T-cell (primary cell): ENCODE data around the gene ACVR1B. TPM values are rescaled to one million over a fixed set of nuclear protein-coding genes. Genes with fewer than 3 reads are reported as not detected.

ENCODE experiments used
- ATAC-seq, 4 experiments: fragments of 200-7000 bp in 3 of 4; fragments of 150-1000 bp in 1 of 4; cut with Tn5 transposase; replicated peaks in 1 of 4; 1 replicate in 3 of 4; 2 replicates in 1 of 4; pipeline ENCODE4 v1.10.0; 2021; ENCODE audit warnings: moderate library complexity in 3 of 4, mild to moderate bottlenecking in 2 of 4, moderate number of reproducible peaks in 1 of 4
- CTCF ChIA-PET, 2 donors: fragments of 300-600 bp; sonication (Branson Sonifier 250); formaldehyde crosslinking; loops; one replicate each; lab custom pipeline; 2022; ENCODE audit warnings: antibody characterized with exemption in 2 of 2; lab: Charles Lee
- POLR2A ChIA-PET, 2 donors: fragments of 300-600 bp; sonication (Branson Sonifier 250); formaldehyde crosslinking; loops; one replicate each; lab custom pipeline; 2022; ENCODE audit warnings: antibody characterized with exemption in 2 of 2; lab: Charles Lee
- DNase-seq, 35 experiments: peaks; one replicate each; pipeline versions ENCODE4 v3.0.0 to v3.0.0-alpha.2; 2013 to 2023
- H3K27ac ChIP-seq: one replicate; pipeline ENCODE4 v1.5.1; 2013; ENCODE audit warnings: low read length
- H3K27me3 ChIP-seq, 2 experiments: replicated peaks in 1 of 2; 1 replicate in 1 of 2; 2 replicates in 1 of 2; pipeline versions ENCODE4 v1.6.1 to v1.7.0; 2013; ENCODE audit warnings: low read length in 1 of 2, mixed read lengths in 1 of 2; ENCODE audit not compliant: control insufficient read depth in 2 of 2, insufficient read depth in 2 of 2; ENCODE audit errors: extremely low read depth in 1 of 2
- H3K36me3 ChIP-seq, 2 donors: 1 replicate in 1 of 2; 2 replicates in 1 of 2; pipeline versions ENCODE4 v1.6.1 to v1.7.0; 2013; ENCODE audit warnings: low read length in 1 of 2; ENCODE audit not compliant: control insufficient read depth in 2 of 2, insufficient read depth in 1 of 2; ENCODE audit errors: extremely low read depth in 1 of 2
- H3K4me1 ChIP-seq, 2 experiments: 1 replicate in 1 of 2; 2 replicates in 1 of 2; pipeline versions ENCODE4 v1.6.1 to v1.7.0; 2013; ENCODE audit warnings: low read length in 2 of 2, mixed read lengths in 1 of 2; ENCODE audit not compliant: insufficient read depth in 2 of 2, control insufficient read depth in 1 of 2; ENCODE audit errors: extremely low read depth in 1 of 2
- H3K4me3 ChIP-seq, 2 donors: 1 replicate in 1 of 2; 2 replicates in 1 of 2; pipeline versions ENCODE4 v1.5.1 to v1.7.0; 2013; ENCODE audit warnings: mild to moderate bottlenecking in 2 of 2, low read length in 1 of 2, moderate library complexity in 1 of 2; ENCODE audit not compliant: control insufficient read depth in 1 of 2; ENCODE audit errors: extremely low read depth in 1 of 2
- H3K9me3 ChIP-seq: 2 replicates; pipeline ENCODE4 v1.7.0; 2013
- H3K27ac Mint-ChIP-seq, 2 donors: one replicate each; pipeline ENCODE4 v1.8.0; 2020 to 2021; ENCODE audit warnings: mild to moderate bottlenecking in 2 of 2, mixed read lengths in 2 of 2
- H3K27me3 Mint-ChIP-seq, 2 donors: one replicate each; pipeline ENCODE4 v1.8.0; 2021 to 2022; ENCODE audit warnings: mixed read lengths in 2 of 2
- H3K36me3 Mint-ChIP-seq: one replicate; pipeline ENCODE4 v1.8.0; 2021; ENCODE audit warnings: mixed read lengths
- H3K4me1 Mint-ChIP-seq, 3 donors: one replicate each; pipeline ENCODE4 v1.8.0; 2020 to 2022; ENCODE audit warnings: mixed read lengths in 3 of 3, mild to moderate bottlenecking in 1 of 3
- H3K4me3 Mint-ChIP-seq, 3 donors: one replicate each; pipeline ENCODE4 v1.8.0; 2020 to 2022; ENCODE audit warnings: mild to moderate bottlenecking in 3 of 3, mixed read lengths in 3 of 3, moderate library complexity in 3 of 3
- H3K9me3 Mint-ChIP-seq, 3 donors: one replicate each; pipeline ENCODE4 v1.8.0; 2020 to 2022; ENCODE audit warnings: mixed read lengths in 3 of 3
- WGBS: methylation state at CpG from one replicate; pipeline ENCODE4 v1.1.5; 2013; ENCODE audit warnings: missing lambda C conversion rate; ENCODE audit not compliant: insufficient coverage; 5-methylcytosine and 5-hydroxymethylcytosine counted together
- total RNA-seq, 35 experiments: library from RNA in 6 of 35; stranded (reverse) in 6 of 35; fragments of 120-200 nt in 1 of 35; gene quantifications; one replicate each; pipeline versions ENCODE4 v1.2.1 to v1.2.4 and lab custom pipeline; 2013 to 2026

ACVR1B gene
- total RNA-seq, 5 donors from 2014 or later (not counting 1 experiment from before 2014, with no cell fraction given) = 9.0 to 12.6 (median 11.8) TPM

DNA sequence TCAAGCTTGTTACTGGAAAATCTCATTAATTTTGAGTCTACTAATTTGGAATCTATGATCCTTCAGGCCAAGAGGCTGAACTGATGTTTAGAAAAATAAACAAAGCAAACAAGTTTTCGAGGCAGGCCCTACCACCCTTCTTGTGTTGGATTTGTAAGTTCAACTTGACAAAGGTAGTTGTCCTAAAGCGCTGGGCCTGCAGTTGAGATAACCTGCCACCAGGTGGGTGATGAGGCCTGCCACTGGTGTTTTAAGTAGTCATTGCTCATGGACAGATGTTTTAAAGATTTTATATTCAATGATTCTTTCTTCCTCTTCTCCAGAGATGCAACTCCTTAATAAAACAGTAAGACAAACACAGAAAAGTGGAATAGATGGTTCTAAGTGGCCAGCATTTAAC, 24.8 kb upstream of the ACVR1B start:
- Mint-ChIP-seq H3K27me3 (no peaks in the 10 kb centered on the region), H3K27ac (no peak overlapping the region), H3K4me3 (no peak overlapping the region), H3K9me3 (no peaks in the 10 kb centered on the region), H3K4me1 (peaks cover 6 to 14% (median 8%) of the 10 kb centered on the region in 3 donors), H3K36me3 (no peaks in the 10 kb centered on the region)
- peaks cover 0 to 23% of the 10 kb centered on the region in 2 experiments for H3K27me3 ChIP-seq
- ATAC-seq = peak; percentile 44 to 61 (median 54)
- no peaks in the 10 kb centered on the region for H3K9me3 ChIP-seq
- WGBS = no CpG with 5 or more reads among the region's 2 CpGs
- peaks cover 0 to 10% of the 10 kb centered on the region in 2 experiments for H3K4me1 ChIP-seq
- no peak overlapping the region for H3K4me3 ChIP-seq
- CTCF ChIA-PET = interaction anchor here (1.1 kb wide), 2 partner anchors 40 to 52 kb away, joined by 3 to 6 read pairs; no protein-coding TSS in a partner anchor
- no peaks in the 10 kb centered on the region for H3K36me3 ChIP-seq
- POLR2A ChIA-PET = no interaction called here
- DNase-seq = peak in 31 of 35 experiments; percentile 18 to 66 (median 43)
- no peak overlapping the region for H3K27ac ChIP-seq

DNA sequence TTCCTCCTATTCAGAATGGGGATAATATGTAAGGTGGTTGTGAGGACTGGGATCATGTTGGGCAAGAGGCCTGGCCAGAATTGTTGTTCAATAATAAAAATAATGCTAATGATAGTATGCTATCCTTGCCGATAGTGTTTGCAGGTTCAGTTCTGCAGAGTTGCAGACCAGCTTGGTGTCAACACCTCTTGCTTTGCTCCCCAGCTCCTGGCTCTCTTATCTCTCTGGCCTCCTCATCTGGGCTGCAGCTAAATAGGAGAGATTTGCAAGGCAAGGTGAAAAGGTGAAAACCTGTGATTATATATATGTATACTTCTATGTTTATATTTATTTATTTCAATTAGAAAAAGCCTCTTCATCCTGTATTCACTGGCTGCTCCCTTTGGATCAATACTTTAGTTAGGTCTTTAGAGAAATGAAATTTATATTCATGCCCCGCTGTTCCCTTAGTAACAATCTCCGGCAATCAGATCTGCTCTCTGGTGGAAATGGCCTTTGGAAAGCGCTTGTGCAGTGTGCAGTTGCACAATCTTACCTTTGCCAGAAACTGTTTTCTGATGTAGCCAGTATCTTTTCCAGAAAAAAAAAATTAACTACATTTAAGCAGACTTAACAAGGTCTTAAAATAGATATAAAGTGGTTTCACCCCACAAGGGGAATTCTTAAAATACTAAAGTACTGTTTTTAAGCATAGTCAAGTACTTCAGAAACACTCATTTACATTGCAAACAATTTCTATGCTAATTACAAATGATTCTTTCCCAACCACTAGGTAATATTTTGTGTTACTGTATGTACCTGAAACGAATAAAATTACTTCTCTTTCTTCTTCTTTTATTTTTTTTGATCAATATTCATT, 19.1 kb upstream of the ACVR1B start:
- Mint-ChIP-seq H3K27me3 (no peaks in the 10 kb centered on the region), H3K4me3 (no peak overlapping the region), H3K4me1 (no peaks in the 10 kb centered on the region), H3K9me3 (no peaks in the 10 kb centered on the region), H3K36me3 (no peaks in the 10 kb centered on the region), H3K27ac (no peak overlapping the region)
- Histone ChIP-seq H3K27ac (no peak overlapping the region), H3K27me3 (peaks cover 0 to 6% of the 10 kb centered on the region in 2 experiments), H3K36me3 (no peaks in the 10 kb centered on the region), H3K4me1 (no peaks in the 10 kb centered on the region), H3K9me3 (no peaks in the 10 kb centered on the region), H3K4me3 (no peak overlapping the region)
- ATAC-seq (no peak), DNase-seq (no peak)
- POLR2A ChIA-PET = no interaction called here
- CTCF ChIA-PET = no interaction called here
- WGBS = 90% methylated on average over 2 of the region's 5 CpGs

DNA sequence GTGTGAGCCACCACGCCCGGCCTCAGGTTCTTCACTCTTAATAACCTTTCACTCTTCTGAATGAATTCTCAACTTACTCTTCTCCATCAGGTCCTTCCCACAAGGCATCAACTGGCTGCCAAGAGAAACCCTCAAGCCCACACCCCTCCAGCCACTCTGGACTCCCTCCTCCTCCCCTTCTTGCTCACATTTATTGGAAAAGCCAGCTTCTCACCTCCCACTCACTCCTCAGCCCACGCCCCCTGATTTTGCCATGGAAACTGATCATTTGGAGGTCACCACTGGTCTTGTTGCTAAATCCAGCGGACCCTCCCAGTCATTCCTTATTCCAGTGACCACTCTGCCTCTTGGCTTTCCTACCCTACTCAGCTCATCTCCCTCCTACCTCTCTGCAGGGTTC, 17.4 kb upstream of the ACVR1B start:
- no peaks in the 10 kb centered on the region for H3K27me3 Mint-ChIP-seq
- Histone ChIP-seq H3K4me3 (no peak overlapping the region), H3K4me1 (no peaks in the 10 kb centered on the region), H3K36me3 (no peaks in the 10 kb centered on the region), H3K9me3 (no peaks in the 10 kb centered on the region), H3K27me3 (peaks cover 0 to 9% of the 10 kb centered on the region in 2 experiments), H3K27ac (no peak overlapping the region)
- no peak for ATAC-seq
- DNase-seq = no peak
- ChIA-PET CTCF (interaction anchor here in 1 of 2 donors (0.5 kb wide), 1 partner anchor 1317 kb away, joined by 3 read pairs; no protein-coding TSS in a partner anchor), POLR2A (no interaction called here)
- H3K4me1 Mint-ChIP-seq = no peaks in the 10 kb centered on the region
- no peaks in the 10 kb centered on the region for H3K36me3 Mint-ChIP-seq
- no peaks in the 10 kb centered on the region for H3K9me3 Mint-ChIP-seq
- WGBS = 87% methylated on average over 4 of the region's 4 CpGs
- no peak overlapping the region for H3K27ac Mint-ChIP-seq
- H3K4me3 Mint-ChIP-seq = no peak overlapping the region

DNA sequence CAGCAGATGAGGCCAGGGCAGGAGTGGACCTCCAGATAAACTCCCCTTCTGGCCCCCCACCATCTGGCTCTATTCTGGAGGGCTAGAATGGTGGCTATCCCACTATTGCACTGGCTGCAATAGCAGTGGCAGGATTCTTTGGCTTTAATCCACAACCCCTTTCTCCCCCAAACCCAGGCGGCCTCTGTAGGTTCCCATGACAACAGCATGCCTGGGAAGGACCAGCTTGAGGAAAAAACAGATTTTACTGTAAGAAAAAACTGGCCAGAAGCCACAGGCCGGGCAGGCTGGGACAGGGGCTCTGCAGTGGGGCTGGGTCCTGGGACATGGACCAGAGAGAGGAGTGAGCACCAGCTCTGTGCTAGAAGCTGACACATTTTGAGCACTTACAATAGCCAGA, 13.6 kb upstream of the ACVR1B start:
- ChIA-PET POLR2A (no interaction called here), CTCF (no interaction called here)
- Mint-ChIP-seq H3K4me3 (no peak overlapping the region), H3K4me1 (peaks cover 4 to 8% (median 6%) of the 10 kb centered on the region in 3 donors), H3K27ac (no peak overlapping the region), H3K36me3 (no peaks in the 10 kb centered on the region), H3K27me3 (peaks cover 3 to 6% of the 10 kb centered on the region in 2 donors), H3K9me3 (no peaks in the 10 kb centered on the region)
- ATAC-seq (no peak), DNase-seq (no peak)
- Histone ChIP-seq H3K4me3 (no peak overlapping the region), H3K27me3 (peaks cover 0 to 16% of the 10 kb centered on the region in 2 experiments), H3K36me3 (no peaks in the 10 kb centered on the region), H3K27ac (no peak overlapping the region), H3K9me3 (no peaks in the 10 kb centered on the region), H3K4me1 (no peaks in the 10 kb centered on the region)
- WGBS = 60% methylated on average over 1 of the region's 2 CpGs

DNA sequence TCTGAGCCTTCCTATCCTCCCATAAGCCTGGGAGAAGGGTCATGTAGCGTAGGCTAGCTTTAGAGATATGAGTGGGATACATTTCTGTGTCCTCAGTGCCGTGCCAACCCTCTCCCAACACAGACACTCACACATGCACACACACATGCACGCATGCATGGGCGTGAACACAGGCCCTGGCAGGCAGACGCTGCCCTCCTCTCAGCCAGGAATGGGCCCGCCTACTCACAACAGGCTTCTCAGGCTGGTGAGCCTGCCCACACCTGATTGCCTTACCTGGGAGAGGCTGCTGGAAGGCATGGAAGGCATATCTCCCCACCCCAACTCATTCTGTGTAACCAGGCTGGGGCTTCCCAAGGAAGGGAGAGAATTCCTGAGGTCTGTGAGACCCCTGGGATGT, 12.8 kb upstream of the ACVR1B start:
- H3K4me3 ChIP-seq = no peak overlapping the region
- Mint-ChIP-seq H3K27ac (no peak overlapping the region), H3K4me3 (no peak overlapping the region), H3K4me1 (peaks cover 4 to 8% (median 6%) of the 10 kb centered on the region in 3 donors), H3K9me3 (no peaks in the 10 kb centered on the region), H3K27me3 (peaks cover 3 to 10% of the 10 kb centered on the region in 2 donors), H3K36me3 (no peaks in the 10 kb centered on the region)
- DNase-seq (no peak), ATAC-seq (no peak)
- H3K9me3 ChIP-seq = no peaks in the 10 kb centered on the region
- ChIA-PET CTCF (no interaction called here), POLR2A (no interaction called here)
- H3K27ac ChIP-seq = no peak overlapping the region
- no peaks in the 10 kb centered on the region for H3K4me1 ChIP-seq
- no peaks in the 10 kb centered on the region for H3K36me3 ChIP-seq
- H3K27me3 ChIP-seq = peaks cover 0 to 16% of the 10 kb centered on the region in 2 experiments
- WGBS = no CpG with 5 or more reads among the region's 6 CpGs

DNA sequence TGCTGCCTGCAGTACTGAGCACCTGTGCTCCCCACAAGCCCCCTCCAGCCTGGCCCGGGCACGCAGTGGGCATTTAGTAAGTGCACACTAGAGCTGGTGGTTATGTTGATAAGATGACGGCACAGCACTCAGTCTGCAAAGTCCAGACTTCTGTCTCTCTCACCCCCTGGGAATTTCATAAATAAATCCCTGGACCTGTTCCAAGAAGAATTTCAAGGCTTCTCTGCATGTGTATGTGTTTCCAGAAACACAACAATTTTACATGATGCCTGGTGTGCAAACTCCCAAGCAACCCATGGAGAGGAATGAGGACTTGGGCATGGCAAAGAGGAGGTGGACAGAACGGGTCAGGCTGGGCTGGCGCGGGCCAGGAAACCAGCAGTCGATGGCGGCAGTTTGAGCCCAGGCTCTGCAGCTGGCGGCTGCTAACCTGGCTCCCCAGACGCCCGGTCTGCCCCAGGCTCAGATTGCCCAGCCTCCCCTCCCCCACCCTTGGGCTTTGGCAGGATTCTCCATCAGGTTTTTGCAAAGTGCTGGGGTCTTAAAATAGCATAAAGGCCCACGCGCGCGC, 10.4 kb upstream of the ACVR1B start:
- H3K9me3 Mint-ChIP-seq = peaks cover 5 to 15% (median 11%) of the 10 kb centered on the region in 3 donors
- peaks cover 4 to 8% (median 6%) of the 10 kb centered on the region in 3 donors for H3K4me1 Mint-ChIP-seq
- ChIA-PET POLR2A (no interaction called here), CTCF (interaction anchor here in 1 of 2 donors (0.6 kb wide), 1 partner anchor 66 kb away, joined by 4 read pairs; no protein-coding TSS in a partner anchor)
- H3K27me3 Mint-ChIP-seq = peaks cover 4 to 10% of the 10 kb centered on the region in 2 donors
- Histone ChIP-seq H3K27ac (no peak overlapping the region), H3K9me3 (no peaks in the 10 kb centered on the region), H3K27me3 (peaks cover 0 to 19% of the 10 kb centered on the region in 2 experiments), H3K4me3 (no peak overlapping the region), H3K4me1 (no peaks in the 10 kb centered on the region), H3K36me3 (no peaks in the 10 kb centered on the region)
- no peak overlapping the region for H3K27ac Mint-ChIP-seq
- no peak overlapping the region for H3K4me3 Mint-ChIP-seq
- WGBS = 93% methylated on average over 4 of the region's 15 CpGs
- ATAC-seq = no peak
- no peak for DNase-seq
- peaks cover 7% of the 10 kb centered on the region for H3K36me3 Mint-ChIP-seq
